ENCODE results near the gene MZF1. TPM values are rescaled to one million over a fixed set of nuclear protein-coding genes. Genes with fewer than 3 reads are reported as not detected.

Gene MZF1
- total RNA-seq, 1 experiment from 2014 or later: 16.5 TPM

DNA sequence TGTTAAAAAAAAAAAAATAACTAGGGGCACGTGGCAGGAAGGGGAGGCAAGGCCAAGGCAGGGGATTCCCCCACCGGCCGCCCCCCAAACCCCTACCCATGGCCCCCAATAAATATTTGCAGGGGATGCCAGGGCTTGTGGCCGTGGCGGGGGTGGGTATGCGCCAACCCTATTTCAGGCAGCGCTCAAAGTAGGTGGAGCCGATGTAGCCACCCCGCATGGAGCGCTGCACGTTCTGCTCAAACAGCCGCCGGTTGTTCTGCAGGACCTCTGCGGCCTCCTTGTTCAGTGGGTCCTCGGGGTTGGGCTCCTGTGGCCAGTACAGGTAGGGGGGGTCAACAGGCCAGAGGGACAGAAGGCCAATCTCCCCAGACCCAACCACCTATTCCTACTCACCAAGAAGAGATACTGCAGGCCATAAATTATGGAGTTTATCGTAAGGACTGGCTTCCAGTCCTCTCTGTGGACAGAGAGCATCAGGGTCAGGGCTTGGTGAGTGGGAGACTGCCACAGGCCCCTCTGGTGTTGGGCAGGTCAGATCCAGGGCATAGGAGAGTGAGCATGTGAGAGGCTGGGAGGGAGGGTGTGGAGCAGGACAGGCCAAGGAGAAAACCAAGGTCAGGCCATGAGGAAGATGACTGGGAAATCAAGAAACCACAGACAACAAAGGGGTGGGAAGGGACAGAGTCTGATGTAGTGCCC lies 17.1 kb downstream of the MZF1 start:
- no peak for DNase-seq (ENCODE audit: low read depth)

DNA sequence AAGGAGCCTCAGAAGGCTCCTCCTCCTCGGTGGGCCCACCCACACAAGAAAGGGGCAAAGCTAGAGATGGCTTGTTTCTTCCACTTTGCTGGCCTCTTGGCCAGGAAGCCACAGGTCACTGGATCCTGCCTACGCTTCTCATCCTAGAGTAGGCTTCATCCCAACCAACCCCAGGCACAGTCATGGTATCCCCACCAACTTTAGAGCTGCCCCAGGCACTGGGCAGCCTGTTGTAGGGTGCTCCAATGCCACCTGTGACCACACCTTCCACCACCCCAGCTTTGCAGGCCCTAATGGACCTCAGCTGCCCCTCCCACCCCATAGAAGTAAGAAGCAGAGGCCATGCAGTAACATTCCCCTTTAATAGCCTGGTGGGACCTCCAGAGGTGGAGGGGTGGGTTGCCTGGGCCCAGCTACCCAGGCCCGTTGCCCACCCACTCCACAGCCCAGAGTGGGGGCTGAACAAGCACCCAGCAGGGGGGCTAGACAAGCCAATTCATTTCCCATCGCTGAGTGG lies 17.7 kb downstream of the MZF1 start:
- no peak for DNase-seq (ENCODE audit: low read depth)

DNA sequence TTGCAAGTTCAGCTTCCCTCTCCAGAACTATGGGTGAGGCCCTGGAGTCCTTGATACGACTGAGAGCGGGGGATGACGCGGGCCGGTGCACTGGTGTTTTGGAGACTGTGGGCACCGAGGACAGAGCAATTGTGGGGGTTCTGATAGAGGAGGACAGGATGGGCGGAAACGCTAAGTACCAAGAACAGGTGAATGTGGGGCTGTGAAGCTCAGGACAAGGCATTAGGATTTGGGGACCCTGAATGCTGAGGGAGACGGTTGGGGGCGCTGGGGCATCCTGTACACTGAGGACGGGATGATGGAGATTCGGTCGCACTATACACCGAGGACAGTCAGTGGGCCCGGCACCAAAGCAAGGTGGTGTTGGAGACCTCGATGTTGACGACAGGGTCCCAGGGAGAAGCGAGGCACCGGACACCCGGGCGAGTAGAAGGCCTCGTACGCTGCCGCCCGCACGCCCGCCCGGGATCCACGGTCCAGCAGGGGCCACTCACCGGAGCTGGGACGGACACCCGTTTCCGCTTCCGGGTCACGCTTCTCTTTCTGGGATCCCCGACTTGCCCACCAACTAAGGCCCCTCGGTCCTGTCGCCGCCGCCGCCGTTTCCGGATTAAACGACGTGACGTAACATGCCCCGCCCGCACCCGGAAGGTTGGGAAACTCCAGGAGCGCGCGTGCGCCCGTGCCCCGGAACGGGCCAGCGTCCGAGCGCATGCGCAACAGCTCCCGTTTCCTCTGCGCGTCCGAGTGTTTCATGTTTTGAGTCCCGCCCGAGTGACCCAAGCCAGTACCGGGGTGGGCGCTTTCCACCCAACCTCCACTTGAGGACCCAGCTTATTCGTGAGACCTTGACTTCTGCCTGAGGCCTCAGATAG lies 18.4 kb downstream of the MZF1 start, which contains the start of gene CHMP2A:
Gene CHMP2A, minus strand, starts transcription at position 612 of the 875 bp plus-strand sequence. CDS start 893 bp downstream, outside the sequence.
- peak; percentile 96 for DNase-seq (ENCODE audit: low read depth)

GRCh38 chr19:58553799-58554493 lies 19.2 kb downstream of the MZF1 start:
- no peak for DNase-seq (ENCODE audit: low read depth)

DNA sequence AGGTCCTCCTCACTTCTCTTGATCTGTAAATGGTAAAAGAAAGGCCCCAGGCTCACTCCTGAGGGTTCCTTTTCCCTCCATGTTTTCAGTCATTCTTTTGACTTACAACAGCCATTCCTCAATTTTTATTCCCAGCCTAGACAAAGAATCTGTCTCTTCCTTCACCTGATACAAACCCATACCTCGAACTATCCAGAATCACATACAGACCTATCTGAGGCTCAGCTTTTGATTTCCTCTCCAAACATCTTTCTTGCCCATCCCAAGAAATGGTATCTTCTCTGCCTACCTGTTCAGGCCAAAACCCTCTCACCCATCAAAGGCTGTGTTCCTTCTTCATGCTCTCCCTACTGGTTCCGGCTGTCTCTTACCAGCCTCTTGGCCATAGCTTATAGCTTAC lies 20.5 kb downstream of the MZF1 start:
- DNase-seq (ENCODE audit: low read depth): no peak

GRCh38 chr19:58551577-58552471 lies 21.3 kb downstream of the MZF1 start:
- DNase-seq (ENCODE audit: low read depth): no peak

- DNase-seq (ENCODE audit: low read depth): no peak
Observed at GRCh38 chr19:58551123-58551497, 22.0 kb downstream of the MZF1 start.

GRCh38 chr19:58550362-58551122 lies 22.6 kb downstream of the MZF1 start:
- no peak for DNase-seq (ENCODE audit: low read depth)

DNA sequence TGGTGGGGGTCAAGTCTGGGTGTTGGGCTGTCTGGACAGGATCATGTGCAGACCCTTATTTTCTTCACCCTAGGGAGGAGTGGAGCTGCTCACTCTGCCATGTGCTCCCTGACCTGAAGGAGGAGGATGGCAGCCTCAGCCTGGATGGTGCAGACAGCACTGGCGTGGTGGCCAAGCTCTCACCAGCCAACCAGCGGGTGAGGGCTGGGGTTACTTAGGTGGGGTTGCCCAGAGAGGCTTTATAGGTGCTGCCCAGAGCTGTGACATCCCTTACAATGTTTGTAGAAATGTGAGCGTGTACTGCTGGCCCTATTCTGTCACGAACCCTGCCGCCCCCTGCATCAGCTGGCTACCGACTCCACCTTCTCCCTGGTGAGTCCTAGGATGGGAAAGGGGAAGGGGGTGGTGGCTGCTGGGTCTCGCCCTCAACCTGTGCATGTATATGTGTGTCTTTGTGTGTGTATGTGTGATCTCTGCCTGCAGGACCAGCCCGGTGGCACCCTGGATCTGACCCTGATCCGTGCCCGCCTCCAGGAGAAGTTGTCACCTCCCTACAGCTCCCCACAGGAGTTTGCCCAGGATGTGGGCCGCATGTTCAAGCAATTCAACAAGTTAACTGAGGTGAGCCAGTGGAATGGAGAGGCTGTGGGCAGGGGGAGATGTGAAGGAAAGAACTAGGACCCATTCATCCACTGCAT lies 23.3 kb downstream of the MZF1 start:
- DNase-seq (ENCODE audit: low read depth): no peak

GRCh38 chr19:58548859-58549663 lies 24.1 kb downstream of the MZF1 start:
- no peak for DNase-seq (ENCODE audit: low read depth)

DNA sequence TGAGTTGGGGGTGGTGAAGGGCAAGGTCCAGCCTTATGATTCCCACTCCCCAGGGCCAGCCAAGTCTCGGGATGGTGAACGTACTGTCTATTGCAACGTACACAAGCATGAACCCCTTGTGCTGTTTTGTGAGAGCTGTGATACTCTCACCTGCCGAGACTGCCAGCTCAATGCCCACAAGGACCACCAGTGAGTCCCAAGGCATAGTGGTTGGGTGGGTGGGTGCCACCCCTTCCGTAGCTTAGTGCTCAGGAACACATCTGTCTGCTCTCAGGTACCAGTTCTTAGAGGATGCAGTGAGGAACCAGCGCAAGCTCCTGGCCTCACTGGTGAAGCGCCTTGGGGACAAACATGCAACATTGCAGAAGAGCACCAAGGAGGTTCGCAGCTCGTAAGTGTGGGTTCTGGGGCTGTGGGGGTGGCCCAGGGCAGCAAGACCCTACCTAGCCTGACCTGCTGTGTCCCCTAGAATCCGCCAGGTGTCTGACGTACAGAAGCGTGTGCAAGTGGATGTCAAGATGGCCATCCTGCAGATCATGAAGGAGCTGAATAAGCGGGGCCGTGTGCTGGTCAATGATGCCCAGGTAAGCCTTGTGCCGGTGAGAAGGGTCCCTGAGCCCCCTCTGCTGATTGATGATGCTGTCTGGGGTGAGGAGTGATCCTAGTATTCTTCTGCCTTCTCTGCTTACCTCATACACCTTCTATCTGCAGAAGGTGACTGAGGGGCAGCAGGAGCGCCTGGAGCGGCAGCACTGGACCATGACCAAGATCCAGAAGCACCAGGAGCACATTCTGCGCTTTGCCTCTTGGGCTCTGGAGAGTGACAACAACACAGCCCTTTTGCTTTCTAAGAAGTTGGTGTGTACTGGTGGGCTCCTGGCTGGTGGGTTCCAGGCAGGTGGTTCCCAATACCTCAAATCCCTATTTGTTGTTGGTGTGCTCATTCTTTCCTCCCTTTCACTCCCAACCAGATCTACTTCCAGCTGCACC lies 25.5 kb downstream of the MZF1 start:
- no peak for DNase-seq (ENCODE audit: low read depth)

- DNase-seq (ENCODE audit: low read depth): no peak
Observed at GRCh38 chr19:58546019-58546530, 27.1 kb downstream of the MZF1 start.

GRCh38 chr19:58545286-58546018 lies 27.7 kb downstream of the MZF1 start:
- no peak for DNase-seq (ENCODE audit: low read depth)

DNA sequence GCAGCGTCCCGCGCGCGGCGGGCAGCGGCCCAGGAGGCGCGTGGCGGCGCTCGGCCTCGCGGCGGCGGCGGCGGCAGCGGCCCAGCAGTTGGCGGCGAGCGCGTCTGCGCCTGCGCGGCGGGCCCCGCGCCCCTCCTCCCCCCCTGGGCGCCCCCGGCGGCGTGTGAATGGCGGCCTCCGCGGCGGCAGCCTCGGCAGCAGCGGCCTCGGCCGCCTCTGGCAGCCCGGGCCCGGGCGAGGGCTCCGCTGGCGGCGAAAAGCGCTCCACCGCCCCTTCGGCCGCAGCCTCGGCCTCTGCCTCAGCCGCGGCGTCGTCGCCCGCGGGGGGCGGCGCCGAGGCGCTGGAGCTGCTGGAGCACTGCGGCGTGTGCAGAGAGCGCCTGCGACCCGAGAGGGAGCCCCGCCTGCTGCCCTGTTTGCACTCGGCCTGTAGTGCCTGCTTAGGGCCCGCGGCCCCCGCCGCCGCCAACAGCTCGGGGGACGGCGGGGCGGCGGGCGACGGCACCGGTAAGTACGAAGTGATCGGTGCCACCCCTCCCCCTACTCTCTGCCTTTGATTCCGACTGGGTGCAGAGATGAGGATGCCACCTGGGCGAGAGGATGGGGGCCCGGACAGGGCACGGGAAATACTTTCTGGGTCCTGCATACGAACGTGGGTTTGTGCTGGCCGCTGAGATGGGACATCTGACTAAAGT lies 28.4 kb downstream of the MZF1 start:
- peak; percentile 43 for DNase-seq (ENCODE audit: low read depth)

- DNase-seq (ENCODE audit: low read depth): peak; percentile 99
Observed at GRCh38 chr19:58543826-58544590, 29.1 kb downstream of the MZF1 start, which contains the start of gene TRIM28. TSS of gene TRIM28 (plus strand) at chr19:58544064. CDS start at chr19:58544758, 694 bp downstream.

Measured in LHCN-M2 (cell line).